ENCODE data around the gene GIN1. TPM values are rescaled to one million over a fixed set of nuclear protein-coding genes. Genes with fewer than 3 reads are reported as not detected.
A peak's percentile ranks its signal among the peaks of the same experiment; 100 is the strongest.

GIN1 gene
- total and polyA plus RNA-seq, 9 of the 15 experiments (the other 6 are each of a cell fraction or from before 2014, with no cell fraction given) = 2.4 to 9.8 (median 7.8) TPM

- TF ChIP-seq ZHX1 (conservative IDR thresholded peaks at IDR 0.05; ENCODE audit: low read length) (no peak), MED1 (CRISPR knock-in tag; IDR thresholded peaks at IDR 0.05; ENCODE audit: borderline replicate concordance) (no peak), KLF10 (CRISPR knock-in tag; IDR thresholded peaks at IDR 0.05) (0 out of 2 replicates have a peak, but pooled peaks have one; percentile 53), POLR2B (IDR thresholded peaks at IDR 0.05; ENCODE audit: low read depth, partially characterized antibody) (peak; percentile 91), HNRNPUL1 (IDR thresholded peaks at IDR 0.05; ENCODE audit: low read length) (no peak), FOXO4 (CRISPR knock-in tag; IDR thresholded peaks at IDR 0.05) (peak; percentile 58; the same call in 1 of the 2 replicates), ZNF551 (CRISPR knock-in tag; IDR thresholded peaks at IDR 0.05) (no peak), MLX (CRISPR knock-in tag; conservative IDR thresholded peaks at IDR 0.05) (0 out of 4 replicates have a peak, but pooled peaks of 1 of the 2 experiments have one; percentile 19), HOMEZ (CRISPR knock-in tag; IDR thresholded peaks at IDR 0.05) (no peak), TBP (optimal IDR thresholded peaks at IDR 0.05; ENCODE audit: low read depth, low read length) (no peak), PHF8 (IDR thresholded peaks at IDR 0.05; ENCODE audit: borderline replicate concordance, low read length) (no peak), BHLHE40 (IDR thresholded peaks at IDR 0.05; ENCODE audit: low read length) (peak; percentile 22; the same call in 1 of the 2 replicates), ZNF589 (CRISPR knock-in tag; IDR thresholded peaks at IDR 0.05; ENCODE audit: low read depth) (0 out of 2 replicates have a peak, but pooled peaks have one; percentile 39), YY1 (IDR thresholded peaks at IDR 0.05; ENCODE audit: borderline replicate concordance in 1 of 3, control insufficient read depth in 1 of 3, extremely low read depth in 1 of 3, insufficient read depth in 3 of 3, insufficient read length in 1 of 3, insufficient replicate concordance in 2 of 3, low read depth in 1 of 3, low read length in 2 of 3) (no peak), RFX1 (IDR thresholded peaks at IDR 0.05) (no peak), GTF3C2 (IDR thresholded peaks at IDR 0.05; ENCODE audit: borderline replicate concordance, extremely low read depth, insufficient read length) (no peak)
Measured at GRCh38 chr5:103119070-103119764, 721 bp downstream of the GIN1 start (continued).
